C4-2B (cell line): ENCODE data around the gene CRACR2A.

Experiments
- H3K27ac ChIP-seq: fragments of 450-650 bp; 2 replicates; pipeline ENCODE4 v1.5.1; 2017
- ZFX ChIP-seq: fragments of 450-650 bp; IDR thresholded peaks from 2 replicates; pipeline ENCODE4 v1.6.1; 2017
- TF ChIP-seq, protein P1 (sequence below): fragments of 450-650 bp; conservative IDR thresholded peaks from 2 replicates; pipeline ENCODE4 v1.5.1; 2017; ENCODE audit warnings: mild to moderate bottlenecking

Gene CRACR2A

DNA sequence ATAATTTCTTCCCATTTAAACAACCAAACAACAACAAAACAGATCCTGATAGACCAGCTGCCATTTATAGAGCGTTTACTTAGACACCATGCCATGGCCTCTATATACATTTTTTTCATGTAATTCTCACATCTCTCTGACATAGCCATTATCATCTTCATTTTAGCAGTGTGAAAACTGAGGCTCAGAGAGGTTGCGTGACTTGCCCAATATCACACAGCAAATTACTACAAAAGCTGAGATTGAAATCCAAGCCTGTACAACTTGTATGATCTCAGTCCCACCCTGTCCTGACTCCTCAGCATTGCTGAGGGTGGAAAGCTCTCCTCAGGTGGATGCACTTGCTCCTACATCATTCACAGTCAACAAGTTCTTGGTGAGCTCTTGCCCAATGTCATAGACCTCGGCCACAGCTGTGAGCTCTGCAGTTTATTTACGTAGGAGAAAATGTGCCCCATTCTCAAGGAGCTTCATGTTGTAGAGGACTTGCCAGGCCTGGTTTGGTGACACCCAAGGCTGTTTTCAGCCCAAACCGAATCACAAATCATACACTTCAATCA is 55.5 kb downstream of the CRACR2A start:
- TF ChIP-seq, protein P1, sequence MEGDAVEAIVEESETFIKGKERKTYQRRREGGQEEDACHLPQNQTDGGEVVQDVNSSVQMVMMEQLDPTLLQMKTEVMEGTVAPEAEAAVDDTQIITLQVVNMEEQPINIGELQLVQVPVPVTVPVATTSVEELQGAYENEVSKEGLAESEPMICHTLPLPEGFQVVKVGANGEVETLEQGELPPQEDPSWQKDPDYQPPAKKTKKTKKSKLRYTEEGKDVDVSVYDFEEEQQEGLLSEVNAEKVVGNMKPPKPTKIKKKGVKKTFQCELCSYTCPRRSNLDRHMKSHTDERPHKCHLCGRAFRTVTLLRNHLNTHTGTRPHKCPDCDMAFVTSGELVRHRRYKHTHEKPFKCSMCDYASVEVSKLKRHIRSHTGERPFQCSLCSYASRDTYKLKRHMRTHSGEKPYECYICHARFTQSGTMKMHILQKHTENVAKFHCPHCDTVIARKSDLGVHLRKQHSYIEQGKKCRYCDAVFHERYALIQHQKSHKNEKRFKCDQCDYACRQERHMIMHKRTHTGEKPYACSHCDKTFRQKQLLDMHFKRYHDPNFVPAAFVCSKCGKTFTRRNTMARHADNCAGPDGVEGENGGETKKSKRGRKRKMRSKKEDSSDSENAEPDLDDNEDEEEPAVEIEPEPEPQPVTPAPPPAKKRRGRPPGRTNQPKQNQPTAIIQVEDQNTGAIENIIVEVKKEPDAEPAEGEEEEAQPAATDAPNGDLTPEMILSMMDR, result no peak
- no peak for TF ChIP-seq ZFX
- H3K27ac ChIP-seq, result no peak overlapping the region; the same call in 1 of the 2 replicates

- TF ChIP-seq ZFX, result no peak
- TF ChIP-seq, protein P1, result no peak
- H3K27ac ChIP-seq, result no peak overlapping the region
Observed at GRCh38 chr12:3694673-3695072, 58.2 kb downstream of the CRACR2A start.

DNA sequence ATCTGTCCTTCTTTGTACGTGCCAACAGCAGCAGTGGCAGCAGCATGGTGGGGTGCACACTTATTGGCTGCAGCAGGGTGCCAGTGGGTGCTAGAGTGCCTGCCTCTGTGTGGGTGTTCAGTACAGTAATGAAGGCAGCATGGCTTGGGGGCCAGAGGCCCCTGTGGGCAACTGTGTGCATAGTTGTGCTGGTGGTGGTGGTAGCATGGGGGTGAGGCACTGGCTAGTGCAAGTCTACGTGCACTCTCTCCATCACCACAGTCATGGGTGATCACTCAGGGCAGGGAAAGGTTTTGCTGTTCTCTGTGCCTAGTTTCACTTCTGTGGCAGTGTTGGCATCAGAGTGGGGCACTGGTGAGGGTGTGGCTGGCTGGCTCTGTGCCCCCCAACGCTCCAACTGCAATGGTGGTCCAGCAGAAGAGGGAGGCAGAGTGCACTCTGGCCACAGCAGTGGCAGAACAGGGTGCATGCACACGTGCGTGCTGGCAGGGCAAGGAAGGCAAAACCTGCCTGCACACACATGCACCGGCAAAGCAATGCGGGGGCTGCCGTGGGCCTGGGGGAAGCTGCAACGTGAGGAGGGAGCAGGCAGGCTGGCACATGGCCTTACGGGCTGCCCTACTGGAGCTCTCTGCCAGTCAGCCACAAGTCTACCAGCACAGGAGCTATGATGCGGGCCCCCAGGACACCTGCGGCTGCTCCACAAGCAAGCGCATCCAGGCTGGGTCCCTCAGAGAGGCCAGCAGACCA is 60.1 kb downstream of the CRACR2A start:
- TF ChIP-seq, protein P1, result no peak
- TF ChIP-seq ZFX, result no peak

GRCh38 chr12:3686463-3686862 is 66.4 kb downstream of the CRACR2A start:
- H3K27ac ChIP-seq, result no peak overlapping the region
- TF ChIP-seq, protein P1, result no peak
- TF ChIP-seq ZFX, result no peak

More for the DNA sequence above, 60.1 kb downstream of the CRACR2A start:
- no peak overlapping the region for H3K27ac ChIP-seq

- no peak overlapping the region for H3K27ac ChIP-seq
- TF ChIP-seq, protein P1, result no peak
- TF ChIP-seq ZFX, result no peak
Observed at GRCh38 chr12:3685830-3686229, 67.1 kb downstream of the CRACR2A start.

DNA sequence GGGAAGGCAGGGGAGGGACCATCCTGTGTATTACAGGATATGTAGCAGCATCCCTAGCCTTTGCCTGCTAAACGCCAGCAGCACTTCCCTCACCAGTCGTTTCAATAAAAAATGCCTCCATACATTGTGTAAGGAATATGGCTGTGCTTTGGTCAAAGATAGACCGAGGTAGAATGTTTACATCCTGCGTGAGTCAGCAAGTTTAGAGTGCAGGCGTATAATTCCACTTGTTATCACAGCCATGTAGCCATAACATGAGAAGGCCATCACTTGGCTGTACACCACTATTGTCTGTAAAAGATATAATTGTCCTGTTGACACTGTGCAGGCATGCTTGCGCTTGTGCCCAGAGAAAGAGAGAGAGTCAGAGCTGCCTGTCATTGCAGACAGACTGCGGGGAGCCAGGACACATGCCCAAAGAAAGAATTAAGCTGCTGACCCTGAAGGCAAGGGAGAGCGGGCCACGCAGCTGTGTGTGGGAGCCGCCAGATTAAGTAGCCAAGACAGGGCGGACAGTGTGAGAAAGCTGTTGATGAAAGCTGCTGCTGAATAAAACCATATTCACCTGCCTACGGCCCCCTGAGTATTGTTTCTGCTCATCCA is 68.4 kb downstream of the CRACR2A start:
- H3K27ac ChIP-seq, result no peak overlapping the region
- TF ChIP-seq ZFX, result no peak
- TF ChIP-seq, protein P1, result no peak

DNA sequence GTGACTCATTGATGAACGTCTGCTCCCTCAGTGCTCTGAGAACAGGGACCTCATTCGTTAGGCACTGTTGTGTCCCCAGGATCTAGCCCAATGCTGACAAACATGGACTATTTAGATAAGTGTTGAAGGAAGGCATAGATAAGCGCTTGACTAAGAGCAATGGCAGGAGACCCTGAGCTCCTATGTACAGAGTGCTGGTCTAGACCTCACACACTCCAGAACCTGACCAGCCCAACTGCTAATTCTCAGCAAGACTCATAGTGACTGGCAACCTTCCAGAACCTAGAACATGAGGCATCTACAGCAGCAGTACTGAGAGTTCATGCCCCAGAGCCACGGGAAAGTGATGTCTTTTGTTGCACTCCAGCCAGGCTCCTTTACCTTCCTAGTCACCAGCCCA is 69.2 kb downstream of the CRACR2A start:
- no peak overlapping the region for H3K27ac ChIP-seq
- no peak for TF ChIP-seq ZFX
- TF ChIP-seq, protein P1, result no peak
